GM12801 (cell line): ENCODE data around the gene HOXB5.

Experiments used
- TF ChIP-seq, protein P1 (sequence below): IDR thresholded peaks from one replicate; pipeline ENCODE4 v1.5.1; 2011; ENCODE audit warnings: control low read depth; ENCODE audit not compliant: insufficient read length; ENCODE audit errors: extremely low read depth

Gene HOXB5

DNA sequence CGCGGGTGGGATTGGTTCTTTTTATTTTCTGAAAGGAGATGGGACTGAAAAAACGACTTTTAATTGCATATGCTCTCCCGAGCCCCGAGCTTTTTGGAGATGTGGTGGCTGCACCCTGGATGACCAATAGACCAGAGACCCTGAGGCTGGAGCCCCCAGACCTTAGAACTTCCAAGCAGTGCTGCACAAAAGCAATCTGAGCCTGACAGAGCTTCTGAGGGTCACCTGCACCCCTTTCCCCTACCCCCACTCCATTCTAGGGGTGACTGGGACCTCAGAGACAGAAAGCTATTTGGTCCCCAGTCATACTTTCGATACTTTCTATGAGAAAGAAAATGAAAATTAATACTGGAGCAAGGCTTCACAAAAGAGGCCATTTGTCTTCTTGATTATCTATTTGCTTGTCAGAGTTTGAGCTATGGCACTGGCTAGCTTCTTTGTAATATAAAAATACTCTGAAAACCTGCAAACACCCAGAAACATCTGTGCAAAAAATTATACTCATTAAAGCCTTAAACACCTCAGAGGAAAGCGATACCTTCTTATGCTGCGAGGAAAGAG, 19.0 kb downstream of the HOXB5 start:
- TF ChIP-seq, protein P1, sequence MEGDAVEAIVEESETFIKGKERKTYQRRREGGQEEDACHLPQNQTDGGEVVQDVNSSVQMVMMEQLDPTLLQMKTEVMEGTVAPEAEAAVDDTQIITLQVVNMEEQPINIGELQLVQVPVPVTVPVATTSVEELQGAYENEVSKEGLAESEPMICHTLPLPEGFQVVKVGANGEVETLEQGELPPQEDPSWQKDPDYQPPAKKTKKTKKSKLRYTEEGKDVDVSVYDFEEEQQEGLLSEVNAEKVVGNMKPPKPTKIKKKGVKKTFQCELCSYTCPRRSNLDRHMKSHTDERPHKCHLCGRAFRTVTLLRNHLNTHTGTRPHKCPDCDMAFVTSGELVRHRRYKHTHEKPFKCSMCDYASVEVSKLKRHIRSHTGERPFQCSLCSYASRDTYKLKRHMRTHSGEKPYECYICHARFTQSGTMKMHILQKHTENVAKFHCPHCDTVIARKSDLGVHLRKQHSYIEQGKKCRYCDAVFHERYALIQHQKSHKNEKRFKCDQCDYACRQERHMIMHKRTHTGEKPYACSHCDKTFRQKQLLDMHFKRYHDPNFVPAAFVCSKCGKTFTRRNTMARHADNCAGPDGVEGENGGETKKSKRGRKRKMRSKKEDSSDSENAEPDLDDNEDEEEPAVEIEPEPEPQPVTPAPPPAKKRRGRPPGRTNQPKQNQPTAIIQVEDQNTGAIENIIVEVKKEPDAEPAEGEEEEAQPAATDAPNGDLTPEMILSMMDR, result no peak

DNA sequence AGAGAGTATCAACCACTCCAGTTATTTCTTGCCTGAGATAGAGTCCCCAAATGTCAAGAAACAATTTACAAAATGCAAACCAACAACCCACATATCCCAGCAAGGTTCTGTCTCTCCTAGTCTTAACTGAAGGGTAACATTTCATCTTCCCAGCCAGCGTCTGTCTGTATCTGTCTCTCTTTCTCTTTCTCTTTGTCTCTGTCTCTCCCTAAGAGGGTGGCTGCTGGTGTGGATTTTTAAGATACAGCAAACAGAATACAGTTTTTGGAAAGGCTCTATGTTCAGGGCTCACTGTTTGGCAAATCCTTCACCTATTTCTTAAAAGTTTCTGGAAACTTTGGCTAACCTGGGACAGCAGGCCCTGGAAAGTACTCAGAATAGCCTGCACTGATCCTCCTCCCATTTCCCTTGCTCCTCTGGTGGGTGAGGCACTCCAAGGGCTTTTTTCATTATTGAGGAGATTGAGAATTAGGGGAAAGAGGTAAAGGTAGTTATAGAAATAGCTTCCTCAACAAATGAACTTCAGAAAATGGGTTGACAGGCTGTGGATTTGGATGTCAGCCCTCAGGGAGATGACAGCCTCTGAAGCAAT, 21.7 kb downstream of the HOXB5 start:
- TF ChIP-seq, protein P1, result no peak

DNA sequence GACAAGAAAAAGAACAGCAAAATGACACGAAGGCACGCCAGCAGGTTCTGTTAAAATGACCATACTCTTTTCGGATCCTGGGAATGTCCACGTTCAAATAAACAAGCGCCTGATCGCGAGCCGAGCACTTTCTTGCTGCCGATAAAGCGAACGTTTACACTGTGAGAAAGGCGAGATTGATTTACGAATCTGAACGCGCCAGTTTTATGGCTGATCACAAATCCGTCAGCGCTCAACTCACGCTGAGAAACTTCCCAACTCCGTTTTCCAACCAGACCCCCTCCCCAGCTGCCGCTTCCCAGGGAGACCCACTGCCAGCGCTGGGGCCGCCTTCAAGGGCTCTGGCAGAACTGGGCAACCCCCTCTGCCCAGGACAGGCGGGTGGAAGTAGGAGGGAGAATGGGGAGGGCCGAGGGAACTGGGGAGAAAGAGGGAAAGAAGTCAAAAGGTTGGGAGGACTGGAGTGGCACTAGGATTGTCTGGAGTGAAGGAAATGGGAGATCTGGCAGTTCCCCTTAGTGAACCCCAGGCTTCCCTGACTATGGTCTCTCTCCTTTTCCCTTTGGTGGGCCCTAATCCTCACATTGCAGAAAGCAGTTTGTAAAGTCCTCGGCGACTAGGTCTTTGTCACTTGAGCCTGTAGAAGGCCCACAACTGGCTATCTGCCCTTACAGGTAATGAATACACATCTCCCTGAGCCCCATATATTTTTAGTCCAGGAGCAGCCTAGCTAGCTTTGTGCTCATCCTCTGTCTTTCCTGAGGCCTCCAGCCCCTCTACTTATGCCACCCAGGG, 22.4 kb downstream of the HOXB5 start:
- TF ChIP-seq, protein P1, result no peak

DNA sequence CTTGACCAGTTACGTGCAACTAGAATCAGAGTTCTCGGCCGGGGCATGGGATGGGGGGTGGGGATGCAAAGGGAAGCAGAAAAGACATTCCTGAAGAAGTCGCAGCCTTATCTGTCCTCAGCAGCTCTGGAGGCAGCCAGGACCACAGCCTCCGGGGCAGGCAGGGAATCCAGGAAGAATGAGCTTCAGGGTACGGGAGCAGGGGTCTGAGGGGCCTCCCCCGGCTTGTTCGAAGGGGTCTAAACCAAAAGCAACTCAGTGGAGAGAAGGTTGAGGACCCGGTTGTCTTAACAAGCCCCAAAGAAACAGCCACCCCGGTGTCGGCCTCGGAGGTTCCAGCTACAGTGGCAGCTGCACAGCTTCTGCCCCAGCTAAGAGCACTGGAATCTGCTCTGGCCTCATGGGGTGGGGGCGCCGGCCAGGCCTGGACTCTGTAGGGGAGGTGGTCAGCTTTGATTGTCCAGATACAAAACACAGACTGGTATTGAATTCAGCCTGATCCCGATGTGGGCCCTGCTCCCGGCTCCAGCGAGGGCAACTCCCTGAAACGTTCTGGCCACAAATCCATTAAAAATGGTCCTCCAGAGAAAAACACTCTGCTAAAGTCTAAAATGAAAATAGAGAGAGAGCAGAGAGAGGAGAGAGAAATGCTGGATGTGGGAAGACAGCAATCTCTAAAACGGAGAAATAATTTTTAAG, 23.1 kb downstream of the HOXB5 start:
- TF ChIP-seq, protein P1, result no peak

DNA sequence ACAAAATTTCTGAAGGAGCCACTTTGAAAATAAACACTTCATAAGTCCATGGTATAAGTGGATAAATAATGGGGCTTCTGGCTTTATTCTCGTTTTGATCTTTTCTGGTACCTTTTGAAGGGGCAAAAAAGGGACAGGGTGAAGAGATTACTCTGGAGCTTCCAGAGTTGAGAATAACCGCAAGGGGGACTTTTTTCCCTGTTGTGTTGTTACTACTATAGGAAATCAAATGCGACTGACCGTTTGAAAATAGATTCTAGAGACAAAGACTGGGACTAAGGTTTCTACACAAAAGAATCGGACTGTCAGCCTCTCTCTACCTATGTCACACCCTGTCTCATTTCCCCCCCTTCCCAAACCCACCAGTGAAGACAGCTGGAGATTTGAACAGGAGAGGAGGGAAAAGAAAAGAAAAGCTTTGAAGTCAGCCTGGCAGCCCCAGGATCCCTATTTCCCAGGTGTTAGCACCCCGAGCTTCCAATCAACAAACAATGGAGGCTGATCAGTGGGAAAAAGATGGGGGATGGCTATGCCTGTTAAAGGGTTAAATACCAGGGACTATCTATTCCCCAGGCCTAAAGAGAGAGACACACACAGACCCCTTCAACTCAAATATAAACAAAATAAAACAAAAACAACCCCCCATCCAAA, 23.8 kb downstream of the HOXB5 start:
- TF ChIP-seq, protein P1, result no peak

DNA sequence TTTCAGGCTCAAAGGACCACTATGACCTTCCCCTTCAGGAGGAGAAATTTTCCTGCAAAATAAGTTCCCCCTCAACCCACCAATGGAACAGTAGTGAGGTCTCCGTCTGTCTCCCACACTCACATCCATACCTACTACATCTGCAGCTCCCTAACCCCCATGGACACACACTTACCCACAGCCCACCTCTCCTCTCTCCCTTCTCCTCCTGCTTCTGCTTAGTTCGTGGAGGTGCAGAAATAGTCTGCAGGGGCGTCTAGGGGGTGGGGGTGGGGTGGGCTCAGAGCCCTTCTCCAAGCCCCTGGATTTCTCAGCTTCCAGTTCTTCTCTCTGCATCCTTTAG, 24.4 kb downstream of the HOXB5 start:
- TF ChIP-seq, protein P1, result no peak
